IMR-90 (cell line): ENCODE data around the gene NATD1. TPM values are rescaled to one million over a fixed set of nuclear protein-coding genes. Genes with fewer than 3 reads are reported as not detected.

Source experiments
- ATAC-seq: fragments of 200-7000 bp; cut with Tn5 transposase; 2 replicates; pipeline ENCODE4 v1.9.1; 2020; ENCODE audit warnings: low read depth, mild to moderate bottlenecking, moderate library complexity
- BruUV-seq: library from RNA; stranded (reverse); fragments of 400-500 nt; replicated peaks from 2 replicates; lab custom pipeline; 2021; lab: Mats Ljungman, UMichigan
- CTCF ChIA-PET: fragments of 300-600 bp; formaldehyde crosslinking; extraction: SDS; loops from one replicate; lab custom pipeline; 2021; ENCODE audit warnings: antibody characterized with exemption; lab: Yijun Ruan, JAX
- POLR2A ChIA-PET: fragments of 300-600 bp; sonication (Branson Sonifier 250); formaldehyde crosslinking; loops from one replicate; lab custom pipeline; 2022; ENCODE audit warnings: antibody characterized with exemption; ENCODE audit not compliant: unreplicated experiment; lab: Charles Lee
- DNase-seq: peaks from one replicate; pipeline ENCODE4 v3.0.0; 2013
- H2AFZ ChIP-seq: replicated peaks from 2 replicates; pipeline ENCODE3; 2013; ENCODE audit warnings: low read length, mild to moderate bottlenecking; ENCODE audit not compliant: poor library complexity
- H2AK5ac ChIP-seq: 2 replicates; pipeline ENCODE4 v1.6.1; 2013; ENCODE audit warnings: low read depth, low read length, inconsistent platforms
- H2AK9ac ChIP-seq: replicated peaks from 2 replicates; pipeline ENCODE3; 2013; ENCODE audit warnings: mild to moderate bottlenecking, low read depth, low read length, moderate library complexity; ENCODE audit not compliant: poor library complexity
- H2BK120ac ChIP-seq: 2 replicates; pipeline ENCODE4 v1.6.1; 2013; ENCODE audit warnings: low read depth, low read length, inconsistent platforms
- H2BK15ac ChIP-seq: 3 replicates; pipeline ENCODE4 v1.6.1; 2013; ENCODE audit warnings: low read depth, low read length, inconsistent platforms
- H2BK20ac ChIP-seq: 2 replicates; pipeline ENCODE4 v1.6.1; 2013; ENCODE audit warnings: low read depth, mild to moderate bottlenecking, inconsistent platforms, low read length, moderate library complexity
- H2BK5ac ChIP-seq: 2 replicates; pipeline ENCODE4 v1.6.1; 2013; ENCODE audit warnings: mild to moderate bottlenecking, low read depth, low read length, inconsistent platforms; ENCODE audit not compliant: poor library complexity, severe bottlenecking
- H3K14ac ChIP-seq: replicated peaks from 2 replicates; pipeline ENCODE4 v1.6.1; 2013; ENCODE audit warnings: low read depth, low read length, inconsistent platforms
- H3K18ac ChIP-seq: 2 replicates; pipeline ENCODE4 v1.6.1; 2013; ENCODE audit warnings: low read depth, low read length, control low read depth
- H3K23ac ChIP-seq: 2 replicates; pipeline ENCODE4 v1.6.1; 2013; ENCODE audit warnings: low read depth, low read length, inconsistent platforms
- H3K27ac ChIP-seq: 2 replicates; pipeline ENCODE4 v1.5.1; 2013; ENCODE audit warnings: mild to moderate bottlenecking, control low read depth, low read length; ENCODE audit not compliant: insufficient read depth
- H3K27me3 ChIP-seq: 2 replicates; pipeline ENCODE4 v1.6.1; 2013; ENCODE audit warnings: low read length; ENCODE audit not compliant: control insufficient read depth, insufficient read depth
- H3K36me3 ChIP-seq: 2 replicates; pipeline ENCODE4 v1.6.1; 2013; ENCODE audit warnings: low read length, mixed read lengths; ENCODE audit not compliant: control insufficient read depth, insufficient read depth
- H3K4ac ChIP-seq: 2 replicates; pipeline ENCODE4 v1.6.1; 2013; ENCODE audit warnings: low read depth, low read length, inconsistent platforms
- H3K4me1 ChIP-seq: 2 replicates; pipeline ENCODE4 v1.6.1; 2013; ENCODE audit warnings: low read length, mixed read lengths; ENCODE audit not compliant: control insufficient read depth, insufficient read depth
- H3K4me2 ChIP-seq: 2 replicates; pipeline ENCODE4 v1.6.1; 2013; ENCODE audit warnings: low read depth, mild to moderate bottlenecking, control low read depth, low read length, moderate library complexity
- H3K4me3 ChIP-seq: 2 replicates; pipeline ENCODE4 v1.5.1; 2013; ENCODE audit warnings: low read depth, mild to moderate bottlenecking, control low read depth, low read length, moderate library complexity; ENCODE audit not compliant: insufficient read depth
- H3K56ac ChIP-seq: 2 replicates; pipeline ENCODE4 v1.6.1; 2013; ENCODE audit warnings: low read length, inconsistent platforms; ENCODE audit not compliant: insufficient read depth; ENCODE audit errors: extremely low read depth
- H3K79me1 ChIP-seq, 2 experiments: 2 replicates each; pipeline ENCODE4 v1.6.1; 2013; ENCODE audit warnings: low read length in 2 of 2, inconsistent platforms in 1 of 2, low read depth in 1 of 2
- H3K9ac ChIP-seq: 2 replicates; pipeline ENCODE4 v1.6.1; 2013; ENCODE audit warnings: low read depth, low read length, control low read depth
- H3K9me1 ChIP-seq: 2 replicates; pipeline ENCODE4 v1.6.1; 2013; ENCODE audit warnings: low read length, inconsistent platforms; ENCODE audit not compliant: insufficient read depth
- H3K9me3 ChIP-seq: 2 replicates; pipeline ENCODE4 v1.6.1; 2013; ENCODE audit warnings: low read length; ENCODE audit not compliant: control insufficient read depth, insufficient read depth
- H4K20me1 ChIP-seq: 2 replicates; pipeline ENCODE4 v1.6.1; 2013; ENCODE audit warnings: low read length, inconsistent platforms; ENCODE audit not compliant: insufficient read depth
- H4K5ac ChIP-seq: 2 replicates; pipeline ENCODE4 v1.6.1; 2013; ENCODE audit warnings: mild to moderate bottlenecking, low read depth, low read length, control low read depth
- H4K8ac ChIP-seq, 2 experiments: 2 replicates each; pipeline ENCODE4 v1.6.1; 2013; ENCODE audit warnings: low read depth in 2 of 2, low read length in 2 of 2, control low read depth in 1 of 2, inconsistent platforms in 1 of 2
- H4K91ac ChIP-seq: 2 replicates; pipeline ENCODE4 v1.6.1; 2013; ENCODE audit warnings: low read depth, low read length, inconsistent platforms; ENCODE audit not compliant: insufficient read depth
- BHLHE40 ChIP-seq: fragments of 150-350 bp; IDR thresholded peaks from 2 replicates; pipeline ENCODE4 v1.6.1; 2016; ENCODE audit warnings: mild to moderate bottlenecking, low read depth, low read length
- CEBPB ChIP-seq: IDR thresholded peaks from 2 replicates; pipeline ENCODE4 v1.6.1; 2012; ENCODE audit warnings: low read depth, low read length, improper control_type of control experiment
- CHD1 ChIP-seq: IDR thresholded peaks from 2 replicates; pipeline ENCODE4 v1.6.1; 2012; ENCODE audit warnings: low read depth, low read length, improper control_type of control experiment
- FOS ChIP-seq: fragments of 150-350 bp; IDR thresholded peaks from 2 replicates; pipeline ENCODE4 v1.6.1; 2016; ENCODE audit warnings: low read depth, low read length
- MAFK ChIP-seq: IDR thresholded peaks from 2 replicates; pipeline ENCODE4 v1.6.1; 2012; ENCODE audit warnings: low read depth, low read length, improper control_type of control experiment
- MAZ ChIP-seq: IDR thresholded peaks from 2 replicates; pipeline ENCODE4 v1.6.1; 2012; ENCODE audit warnings: low read depth, mild to moderate bottlenecking, low read length, improper control_type of control experiment, moderate library complexity, borderline replicate concordance
- MXI1 ChIP-seq: IDR thresholded peaks from 2 replicates; pipeline ENCODE4 v1.6.1; 2012; ENCODE audit warnings: low read depth, mild to moderate bottlenecking, low read length, moderate library complexity, borderline replicate concordance
- NFE2L2 ChIP-seq: fragments of 150-350 bp; IDR thresholded peaks from 2 replicates; pipeline ENCODE4 v1.6.1; 2016; ENCODE audit warnings: low read depth, mild to moderate bottlenecking, low read length
- RAD21 ChIP-seq: IDR thresholded peaks from 2 replicates; pipeline ENCODE4 v1.6.1; 2012; ENCODE audit warnings: low read length, improper control_type of control experiment
- RCOR1 ChIP-seq: IDR thresholded peaks from 2 replicates; pipeline ENCODE4 v1.6.1; 2012; ENCODE audit warnings: mild to moderate bottlenecking, low read length, improper control_type of control experiment; ENCODE audit not compliant: insufficient replicate concordance
- RFX5 ChIP-seq: IDR thresholded peaks from 2 replicates; pipeline ENCODE4 v1.8.0; 2012; ENCODE audit warnings: low read depth, mild to moderate bottlenecking, low read length, moderate library complexity
- SMC3 ChIP-seq: fragments of 150-350 bp; IDR thresholded peaks from 2 replicates; pipeline ENCODE4 v1.6.1; 2016; ENCODE audit warnings: low read depth, mild to moderate bottlenecking, antibody characterized with exemption, low read length, moderate library complexity
- WGBS, 2 experiments: methylation state at CpG; one replicate each; pipeline versions ENCODE4 v1.1.5 to v1.1.7; 2013; ENCODE audit warnings: missing lambda C conversion rate in 2 of 2; ENCODE audit not compliant: insufficient read length in 1 of 2; ENCODE audit errors: extremely low coverage in 2 of 2; 5-methylcytosine and 5-hydroxymethylcytosine counted together
- dilution Hi-C: fragments of 300-500 bp; cut with HindIII; formaldehyde crosslinking; loops from one replicate; pipeline ENCODE4 v1.14.3; 2018; ENCODE audit warnings: low sequenced_read_pairs; ENCODE audit not compliant: unreplicated experiment
- in situ Hi-C: fragments of 300-500 bp; cut with MboI; formaldehyde crosslinking; loops from 3 replicates; pipeline ENCODE4 v1.14.3; 2019; ENCODE audit warnings: low sequenced_read_pairs, inconsistent platforms, mixed read lengths
- intact Hi-C: fragments of 100-400 bp; cut with micrococcal nuclease; formaldehyde crosslinking; loops from 2 replicates; pipeline ENCODE4 v1.10.0; 2022
- polyA plus RNA-seq, 3 experiments: library from polyadenylated mRNA; depleted of rRNA; stranded (reverse); fragments of >200 nt; gene quantifications; 2 replicates each; pipeline ENCODE4 v1.2.3, GENCODE V29; 2012; ENCODE audit warnings: low replicate concordance in 1 of 3
- total RNA-seq: library from RNA; depleted of rRNA; stranded (reverse); fragments of >200 nt; gene quantifications from 2 replicates; pipeline ENCODE4 v1.2.3, GENCODE V29; 2012
- TF ChIP-seq, protein P1 (sequence below): fragments of 150-350 bp; IDR thresholded peaks from 2 replicates; pipeline ENCODE4 v1.6.1; 2017; ENCODE audit warnings: mild to moderate bottlenecking, antibody characterized with exemption, low read length, low read depth
- TF ChIP-seq, protein P2 (sequence below): fragments of 150-350 bp; IDR thresholded peaks from 2 replicates; pipeline ENCODE4 v1.6.1; 2016; ENCODE audit warnings: low read depth, mild to moderate bottlenecking, low read length, moderate library complexity, borderline replicate concordance
- TF ChIP-seq, protein P3 (sequence below): conservative IDR thresholded peaks from 2 replicates; pipeline ENCODE4 v1.5.1; 2012; ENCODE audit warnings: mild to moderate bottlenecking, low read depth, low read length, improper control_type of control experiment

The NATD1 gene
- total and polyA plus RNA-seq, 2 of the 4 experiments (the other 2 are of a cell fraction): 0.90 to 4.3 TPM

DNA sequence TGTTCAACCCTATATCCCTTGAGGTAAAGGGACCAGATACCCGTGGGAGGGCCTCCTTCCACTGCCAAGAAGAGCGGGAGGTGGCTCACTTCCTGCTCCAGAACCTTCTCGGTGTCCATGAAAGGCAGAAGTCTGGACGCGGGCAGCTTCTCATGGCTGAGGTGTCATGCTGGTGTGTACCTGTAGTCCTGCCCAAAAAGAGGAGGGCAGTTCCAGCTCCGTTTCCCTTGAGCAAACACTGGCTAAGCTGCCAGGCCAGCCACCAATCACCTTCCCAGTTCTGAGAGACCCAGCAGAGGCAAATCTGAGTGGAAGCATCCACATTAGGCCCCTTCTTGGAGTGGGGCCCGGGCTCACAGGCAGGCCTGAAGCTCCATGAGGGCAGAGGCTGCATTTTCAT lies 44.9 kb downstream of the NATD1 start:
- ChIA-PET POLR2A (no interaction called here), CTCF (no interaction called here)
- Histone ChIP-seq H2BK120ac (no peak overlapping the region), H3K36me3 (peaks cover 20% of the 10 kb centered on the region), H3K9me1 (peaks cover 28% of the 10 kb centered on the region), H3K23ac (no peak overlapping the region), H4K91ac (no peak overlapping the region), H3K56ac (no peak overlapping the region), H4K20me1 (peaks cover 95% of the 10 kb centered on the region), H3K9ac (no peak overlapping the region), H2BK5ac (no peak overlapping the region), H3K27ac (no peak overlapping the region), H3K9me3 (no peaks in the 10 kb centered on the region), H3K4me1 (peaks cover 6% of the 10 kb centered on the region), H3K4ac (no peak overlapping the region), H2AK9ac (no peak overlapping the region), H3K14ac (no peak overlapping the region), H3K4me3 (no peak overlapping the region), H3K18ac (no peak overlapping the region), H2BK15ac (no peak overlapping the region), H3K4me2 (no peak overlapping the region), H3K79me1 (peaks cover 2 to 87% of the 10 kb centered on the region in 2 experiments), H4K8ac (no peak overlapping the region), H2AFZ (no peak overlapping the region), H2BK20ac (no peak overlapping the region), H3K27me3 (no peaks in the 10 kb centered on the region), H4K5ac (no peak overlapping the region), H2AK5ac (no peak overlapping the region)
- DNase-seq: no peak
- intact Hi-C loops: no loop called here
- no peak for ATAC-seq
- dilution Hi-C loops: no loop called here
- TF ChIP-seq NFE2L2: no peak
- TF ChIP-seq MAZ: no peak
- TF ChIP-seq SMC3: no peak
- TF ChIP-seq RFX5: no peak
- no peak for TF ChIP-seq MXI1
- no peak for TF ChIP-seq FOS
- TF ChIP-seq CEBPB: no peak
- TF ChIP-seq, protein P1, sequence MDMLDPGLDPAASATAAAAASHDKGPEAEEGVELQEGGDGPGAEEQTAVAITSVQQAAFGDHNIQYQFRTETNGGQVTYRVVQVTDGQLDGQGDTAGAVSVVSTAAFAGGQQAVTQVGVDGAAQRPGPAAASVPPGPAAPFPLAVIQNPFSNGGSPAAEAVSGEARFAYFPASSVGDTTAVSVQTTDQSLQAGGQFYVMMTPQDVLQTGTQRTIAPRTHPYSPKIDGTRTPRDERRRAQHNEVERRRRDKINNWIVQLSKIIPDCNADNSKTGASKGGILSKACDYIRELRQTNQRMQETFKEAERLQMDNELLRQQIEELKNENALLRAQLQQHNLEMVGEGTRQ: no peak
- TF ChIP-seq, protein P2, sequence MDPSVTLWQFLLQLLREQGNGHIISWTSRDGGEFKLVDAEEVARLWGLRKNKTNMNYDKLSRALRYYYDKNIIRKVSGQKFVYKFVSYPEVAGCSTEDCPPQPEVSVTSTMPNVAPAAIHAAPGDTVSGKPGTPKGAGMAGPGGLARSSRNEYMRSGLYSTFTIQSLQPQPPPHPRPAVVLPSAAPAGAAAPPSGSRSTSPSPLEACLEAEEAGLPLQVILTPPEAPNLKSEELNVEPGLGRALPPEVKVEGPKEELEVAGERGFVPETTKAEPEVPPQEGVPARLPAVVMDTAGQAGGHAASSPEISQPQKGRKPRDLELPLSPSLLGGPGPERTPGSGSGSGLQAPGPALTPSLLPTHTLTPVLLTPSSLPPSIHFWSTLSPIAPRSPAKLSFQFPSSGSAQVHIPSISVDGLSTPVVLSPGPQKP: no peak
- TF ChIP-seq RCOR1: no peak
- TF ChIP-seq, protein P3, sequence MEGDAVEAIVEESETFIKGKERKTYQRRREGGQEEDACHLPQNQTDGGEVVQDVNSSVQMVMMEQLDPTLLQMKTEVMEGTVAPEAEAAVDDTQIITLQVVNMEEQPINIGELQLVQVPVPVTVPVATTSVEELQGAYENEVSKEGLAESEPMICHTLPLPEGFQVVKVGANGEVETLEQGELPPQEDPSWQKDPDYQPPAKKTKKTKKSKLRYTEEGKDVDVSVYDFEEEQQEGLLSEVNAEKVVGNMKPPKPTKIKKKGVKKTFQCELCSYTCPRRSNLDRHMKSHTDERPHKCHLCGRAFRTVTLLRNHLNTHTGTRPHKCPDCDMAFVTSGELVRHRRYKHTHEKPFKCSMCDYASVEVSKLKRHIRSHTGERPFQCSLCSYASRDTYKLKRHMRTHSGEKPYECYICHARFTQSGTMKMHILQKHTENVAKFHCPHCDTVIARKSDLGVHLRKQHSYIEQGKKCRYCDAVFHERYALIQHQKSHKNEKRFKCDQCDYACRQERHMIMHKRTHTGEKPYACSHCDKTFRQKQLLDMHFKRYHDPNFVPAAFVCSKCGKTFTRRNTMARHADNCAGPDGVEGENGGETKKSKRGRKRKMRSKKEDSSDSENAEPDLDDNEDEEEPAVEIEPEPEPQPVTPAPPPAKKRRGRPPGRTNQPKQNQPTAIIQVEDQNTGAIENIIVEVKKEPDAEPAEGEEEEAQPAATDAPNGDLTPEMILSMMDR: no peak
- no peak for TF ChIP-seq MAFK
- no peak for TF ChIP-seq BHLHE40
- no peak for TF ChIP-seq RAD21
- TF ChIP-seq CHD1: no peak
- in situ Hi-C loops: no loop called here
- WGBS, 2 experiments: 96% methylated on average over 4 of the region's 7 CpGs; no CpG with 5 or more reads in 1 of the 2 experiments
- BruUV-seq: no TSS peak
